Esophagus squamous epithelium (tissue), 4 donors: ENCODE measurements around the gene SLC36A2.

Experiments
- CTCF ChIP-seq, 6 experiments: fragments of 450-650 bp in 4 of 6; fragments of 200-600 bp in 2 of 6; sonication (generic) in 2 of 6; IDR thresholded peaks; one replicate each; pipeline ENCODE4 v1.5.1; 2016 to 2019; ENCODE audit warnings: antibody characterized with exemption in 6 of 6, mild to moderate bottlenecking in 4 of 6, moderate library complexity in 4 of 6
- POLR2A ChIP-seq, 4 donors: fragments of 450-650 bp; IDR thresholded peaks; one replicate each; pipeline ENCODE4 v1.6.1; 2017; ENCODE audit warnings: antibody characterized with exemption in 4 of 4, mild to moderate bottlenecking in 4 of 4, moderate library complexity in 3 of 4

GRCh38 chr5:151310932-151311331 lies 36.4 kb downstream of the SLC36A2 start:
- TF ChIP-seq CTCF (IDR thresholded peaks at IDR 0.05) (no peak), POLR2A (IDR thresholded peaks at IDR 0.05) (no peak)
